ENCODE measurements around the gene GOLGA8O.
"Not testable (repeated sequence)": the region's sequence is repeated elsewhere in the genome, so short reads cannot be mapped to it uniquely, and the experiment has no call there.

GRCh38 chr15:32483377-32483776 is 27.9 kb upstream of the GOLGA8O start:
- TF ChIP-seq EP300 (IDR thresholded peaks at IDR 0.05; ENCODE audit: low read depth); POLR2A (IDR thresholded peaks at IDR 0.05); CTCF (IDR thresholded peaks at IDR 0.05): not testable (repeated sequence)

Measured in transverse colon (tissue), 3 donors.